Peyer's patch (tissue), 4 donors: ENCODE data around the gene OSBPL7.

Experiments
- POLR2A ChIP-seq, 2 donors: fragments of 450-650 bp; IDR thresholded peaks; one replicate each; pipeline ENCODE4 v1.5.1; 2017; ENCODE audit warnings: antibody characterized with exemption in 2 of 2, mild to moderate bottlenecking in 2 of 2, moderate library complexity in 2 of 2
- TF ChIP-seq, protein P1 (sequence below), 6 experiments: fragments of 450-650 bp in 4 of 6; fragments of 200-600 bp in 2 of 6; sonication (generic) in 1 of 6; IDR thresholded peaks; one replicate each; pipeline ENCODE4 v1.5.1; 2017 to 2019; ENCODE audit warnings: antibody characterized with exemption in 6 of 6, mild to moderate bottlenecking in 3 of 6, moderate library complexity in 1 of 6

DNA sequence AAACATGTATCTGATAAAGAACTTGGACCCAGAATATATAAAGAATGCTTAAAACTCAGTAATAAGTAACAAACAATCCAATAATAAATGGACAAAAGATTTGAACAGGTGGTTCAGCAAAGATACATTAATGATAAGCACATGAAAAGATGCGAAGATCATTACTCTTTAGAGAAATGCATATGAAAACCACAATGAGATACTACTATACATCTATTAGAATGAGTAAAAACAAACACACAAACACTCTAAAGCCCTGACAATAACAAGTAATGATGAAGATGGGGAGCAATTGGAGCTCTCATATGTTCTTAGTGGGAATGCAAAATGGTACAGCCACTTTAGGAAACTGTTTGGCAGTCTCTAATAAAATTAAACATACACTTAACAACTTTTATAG, 29.1 kb downstream of the OSBPL7 start:
- TF ChIP-seq, protein P1, sequence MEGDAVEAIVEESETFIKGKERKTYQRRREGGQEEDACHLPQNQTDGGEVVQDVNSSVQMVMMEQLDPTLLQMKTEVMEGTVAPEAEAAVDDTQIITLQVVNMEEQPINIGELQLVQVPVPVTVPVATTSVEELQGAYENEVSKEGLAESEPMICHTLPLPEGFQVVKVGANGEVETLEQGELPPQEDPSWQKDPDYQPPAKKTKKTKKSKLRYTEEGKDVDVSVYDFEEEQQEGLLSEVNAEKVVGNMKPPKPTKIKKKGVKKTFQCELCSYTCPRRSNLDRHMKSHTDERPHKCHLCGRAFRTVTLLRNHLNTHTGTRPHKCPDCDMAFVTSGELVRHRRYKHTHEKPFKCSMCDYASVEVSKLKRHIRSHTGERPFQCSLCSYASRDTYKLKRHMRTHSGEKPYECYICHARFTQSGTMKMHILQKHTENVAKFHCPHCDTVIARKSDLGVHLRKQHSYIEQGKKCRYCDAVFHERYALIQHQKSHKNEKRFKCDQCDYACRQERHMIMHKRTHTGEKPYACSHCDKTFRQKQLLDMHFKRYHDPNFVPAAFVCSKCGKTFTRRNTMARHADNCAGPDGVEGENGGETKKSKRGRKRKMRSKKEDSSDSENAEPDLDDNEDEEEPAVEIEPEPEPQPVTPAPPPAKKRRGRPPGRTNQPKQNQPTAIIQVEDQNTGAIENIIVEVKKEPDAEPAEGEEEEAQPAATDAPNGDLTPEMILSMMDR (IDR thresholded peaks at IDR 0.05) = no peak
- no peak for TF ChIP-seq POLR2A (IDR thresholded peaks at IDR 0.05)
